Type B pancreatic cell (in vitro differentiated cells): ENCODE measurements around the gene CCDC57. TPM values are rescaled to one million over a fixed set of nuclear protein-coding genes. Genes with fewer than 3 reads are reported as not detected.

Experiments
- DNase-seq: peaks from one replicate; pipeline ENCODE4 v3.0.0; 2021; ENCODE audit warnings: mixed read lengths; ENCODE audit not compliant: unreplicated experiment; ENCODE audit errors: extremely low spot score
- H3K27ac Mint-ChIP-seq: 2 replicates; pipeline ENCODE4 v1.8.0; 2021; ENCODE audit warnings: mild to moderate bottlenecking, mixed read lengths
- H3K27me3 Mint-ChIP-seq: 2 replicates; pipeline ENCODE4 v1.8.0; 2021; ENCODE audit warnings: mixed read lengths
- H3K36me3 Mint-ChIP-seq: 2 replicates; pipeline ENCODE4 v1.8.0; 2021; ENCODE audit warnings: mixed read lengths
- H3K4me1 Mint-ChIP-seq: one replicate; pipeline ENCODE4 v1.8.0; 2021; ENCODE audit warnings: mixed read lengths; ENCODE audit not compliant: unreplicated experiment
- H3K4me3 Mint-ChIP-seq: 2 replicates; pipeline ENCODE4 v1.8.0; 2021; ENCODE audit warnings: mild to moderate bottlenecking, mixed read lengths
- H3K9me3 Mint-ChIP-seq: 2 replicates; pipeline ENCODE4 v1.8.0; 2021; ENCODE audit warnings: mixed read lengths
- CTCF ChIP-seq: fragments of 200-600 bp; sonication (generic); conservative IDR thresholded peaks from 2 replicates; pipeline ENCODE4 v1.5.0; 2021; ENCODE audit warnings: antibody characterized with exemption, mild to moderate bottlenecking
- total RNA-seq: library from RNA; stranded (reverse); gene quantifications from 2 replicates; pipeline ENCODE4 v1.2.1, GENCODE V29; 2021; ENCODE audit warnings: low replicate concordance

CCDC57 gene
- total RNA-seq, 1 donor from 2014 or later = 58.7 TPM

GRCh38 chr17:82246365-82247181, 33.9 kb upstream of the CCDC57 start:
- no peak for DNase-seq
- H3K9me3 Mint-ChIP-seq = no peaks in the 10 kb centered on the region
- H3K4me3 Mint-ChIP-seq = no peak overlapping the region
- H3K4me1 Mint-ChIP-seq = no peaks in the 10 kb centered on the region
- H3K27ac Mint-ChIP-seq = no peak overlapping the region
- H3K27me3 Mint-ChIP-seq = no peaks in the 10 kb centered on the region
- peaks cover 15% of the 10 kb centered on the region for H3K36me3 Mint-ChIP-seq
- TF ChIP-seq CTCF = no peak

GRCh38 chr17:82246040-82246364, 33.4 kb upstream of the CCDC57 start:
- H3K4me1 Mint-ChIP-seq = no peaks in the 10 kb centered on the region
- peaks cover 15% of the 10 kb centered on the region for H3K36me3 Mint-ChIP-seq
- H3K4me3 Mint-ChIP-seq = no peak overlapping the region
- no peaks in the 10 kb centered on the region for H3K9me3 Mint-ChIP-seq
- H3K27ac Mint-ChIP-seq = no peak overlapping the region
- DNase-seq = no peak
- no peaks in the 10 kb centered on the region for H3K27me3 Mint-ChIP-seq
- no peak for TF ChIP-seq CTCF

GRCh38 chr17:82245134-82246039, 32.7 kb upstream of the CCDC57 start:
- no peak for TF ChIP-seq CTCF
- Mint-ChIP-seq H3K4me3 (no peak overlapping the region), H3K27ac (no peak overlapping the region), H3K4me1 (no peaks in the 10 kb centered on the region), H3K9me3 (no peaks in the 10 kb centered on the region), H3K27me3 (no peaks in the 10 kb centered on the region), H3K36me3 (peaks cover 15% of the 10 kb centered on the region)
- no peak for DNase-seq

GRCh38 chr17:82244413-82245133, 31.9 kb upstream of the CCDC57 start:
- TF ChIP-seq CTCF = peak; percentile 72
- Mint-ChIP-seq H3K9me3 (no peaks in the 10 kb centered on the region), H3K27me3 (no peaks in the 10 kb centered on the region), H3K36me3 (peaks cover 15% of the 10 kb centered on the region), H3K4me3 (no peak overlapping the region), H3K4me1 (no peaks in the 10 kb centered on the region), H3K27ac (peak overlapping the region; percentile 46)
- no peak for DNase-seq

GRCh38 chr17:82243648-82244412, 31.2 kb upstream of the CCDC57 start:
- Mint-ChIP-seq H3K4me3 (no peak overlapping the region), H3K27ac (peak overlapping the region; percentile 46), H3K9me3 (no peaks in the 10 kb centered on the region), H3K4me1 (peaks cover 2% of the 10 kb centered on the region), H3K36me3 (peaks cover 15% of the 10 kb centered on the region), H3K27me3 (no peaks in the 10 kb centered on the region)
- no peak for DNase-seq
- TF ChIP-seq CTCF = no peak
